ENCODE results near the gene METTL25B. TPM values are rescaled to one million over a fixed set of nuclear protein-coding genes. Genes with fewer than 3 reads are reported as not detected.

METTL25B gene
- total and polyA plus RNA-seq, 5 experiments from 2014 or later, result 2.3 to 39.3 (median 6.7) TPM

DNA sequence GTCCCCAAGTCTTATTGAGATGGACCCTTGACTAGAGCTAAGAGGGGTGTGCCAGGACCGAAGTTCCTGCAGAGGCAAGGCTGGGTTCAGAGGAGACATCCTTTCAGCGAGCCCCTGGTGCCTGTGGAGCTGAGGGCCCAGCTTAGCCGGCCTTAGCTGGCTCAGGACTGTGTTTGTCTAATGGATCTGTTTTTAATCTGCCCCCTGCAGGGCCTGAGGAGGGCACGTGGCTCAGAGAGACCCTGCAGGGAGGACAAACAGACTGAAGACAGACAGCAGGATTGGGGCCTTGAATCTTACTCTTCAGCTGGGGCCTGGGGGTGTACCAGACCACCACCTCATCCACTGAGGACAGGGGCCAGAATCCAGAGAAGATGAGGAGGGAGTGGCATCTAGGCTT is 24.5 kb upstream of the METTL25B start:
- POLR2A ChIA-PET, result interaction anchor here (4.8 kb wide), 1 partner anchor 24 kb away, joined by 33 read pairs; the partner anchor contains the start of genes ISG20L2 and METTL25B
- Mint-ChIP-seq H3K9me3 (no peaks in the 10 kb centered on the region), H3K36me3 (peaks cover 0 to 1% (median 0%) of the 10 kb centered on the region in 3 donors), H3K4me3 (peak overlapping the region in 9 of 10 donors; percentile 2 to 98 (median 33)), H3K4me1 (peaks cover 19 to 51% (median 40%) of the 10 kb centered on the region in 4 donors), H3K27me3 (peaks cover 4 to 31% (median 24%) of the 10 kb centered on the region in 5 donors), H3K27ac (no peak overlapping the region)
- ATAC-seq (no peak), DNase-seq (no peak)

DNA sequence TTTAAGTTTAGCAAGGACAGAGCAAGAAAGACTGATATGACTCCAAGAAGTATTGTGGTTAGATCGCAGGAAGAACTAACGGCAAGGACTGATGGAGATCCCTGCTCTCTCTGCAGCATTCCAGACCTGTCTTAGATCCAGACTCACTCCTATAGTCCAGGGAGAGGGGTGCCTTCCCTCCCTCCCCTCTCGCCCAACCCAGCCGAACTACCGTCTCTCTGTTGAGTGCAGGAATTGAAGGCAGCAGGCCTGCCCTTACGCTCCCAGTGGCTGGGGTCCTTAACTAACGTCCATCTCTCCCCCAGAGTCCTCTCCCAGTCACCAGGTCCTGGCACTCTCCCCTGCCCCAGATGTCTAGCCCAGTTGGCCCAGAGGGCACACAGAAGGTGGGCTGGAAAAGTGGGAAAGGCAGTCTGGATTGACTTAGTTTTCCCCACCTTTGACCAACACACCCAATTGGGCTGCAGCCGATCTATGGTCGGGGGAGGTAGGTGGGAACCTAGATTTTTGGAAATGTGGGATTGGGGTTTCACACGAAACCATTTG is 24.0 kb upstream of the METTL25B start:
- peak overlapping the region; percentile 22 to 98 (median 52) for H3K4me3 Mint-ChIP-seq

DNA sequence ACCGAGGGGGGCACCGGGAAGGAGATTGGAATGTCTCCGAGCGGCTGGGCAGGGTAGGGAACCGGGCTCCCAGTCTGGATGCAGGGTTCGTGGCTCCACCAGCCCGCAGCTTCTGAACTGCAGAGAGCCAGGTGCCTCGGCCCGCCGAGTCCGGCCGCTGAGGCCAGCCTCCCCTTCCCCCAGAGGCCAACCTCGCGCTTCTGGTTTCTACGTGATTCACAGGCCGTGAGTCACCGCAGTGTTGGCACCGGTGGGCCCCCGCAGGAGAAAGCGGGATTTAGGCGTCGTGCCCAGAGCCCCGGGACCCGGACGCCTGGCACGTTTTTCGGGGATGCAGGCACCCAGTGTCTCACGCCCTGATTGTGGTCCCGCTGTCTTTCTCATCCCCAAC is 23.3 kb upstream of the METTL25B start:
- ATAC-seq, result no peak
- no peaks in the 10 kb centered on the region for H3K9me3 Mint-ChIP-seq

More for the DNA sequence above, 24.0 kb upstream of the METTL25B start:
- no peaks in the 10 kb centered on the region for H3K9me3 Mint-ChIP-seq
- peaks cover 0 to 26% (median 19%) of the 10 kb centered on the region in 5 donors for H3K27me3 Mint-ChIP-seq
- peaks cover 17 to 51% (median 39%) of the 10 kb centered on the region in 4 donors for H3K4me1 Mint-ChIP-seq
- H3K36me3 Mint-ChIP-seq, result no peaks in the 10 kb centered on the region
- H3K27ac Mint-ChIP-seq, result peak overlapping the region in 4 of 10 donors; percentile 25 to 89 (median 60)
- ATAC-seq (no peak), DNase-seq (no peak)
- POLR2A ChIA-PET, result interaction anchor here (0.6 to 4.8 kb wide), 3 partner anchors 10 to 23 kb away, joined by 3 to 33 read pairs (median 3); partner anchors contain the start of genes ISG20L2 and METTL25B

DNA sequence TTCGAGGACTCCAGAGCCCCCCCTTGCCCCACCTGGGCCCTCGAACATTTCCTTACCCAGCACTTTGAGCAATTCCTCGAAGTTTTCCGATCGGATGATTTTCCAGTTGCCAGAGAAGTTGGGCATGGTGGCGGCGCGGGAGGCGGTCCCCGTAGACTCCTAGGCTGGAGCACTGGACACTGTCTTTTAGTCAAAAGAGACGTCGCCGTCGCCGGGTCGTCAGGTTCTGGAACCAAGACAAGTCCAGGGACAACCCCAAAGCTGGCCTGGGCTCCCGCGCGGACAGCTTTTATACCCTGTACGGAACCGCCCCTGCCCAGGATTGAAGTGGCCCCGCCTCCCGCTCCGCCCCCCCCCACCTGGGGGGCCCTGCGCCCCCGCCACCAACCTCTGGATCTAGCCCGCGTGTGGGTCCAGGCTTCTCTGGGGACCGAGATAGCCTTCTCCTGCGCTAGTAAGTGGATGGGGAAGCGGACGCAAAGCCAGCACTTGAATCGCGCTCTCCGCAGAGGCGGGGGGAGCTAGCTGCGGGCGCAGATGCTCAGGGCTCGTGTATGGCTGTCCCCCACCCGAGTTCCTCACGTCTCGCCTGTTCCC is 22.9 kb upstream of the METTL25B start, which contains the start of gene CRABP2:
Gene CRABP2, minus strand, starts transcription at position 263 of the 597 bp plus-strand sequence. Its CDS starts 137 bp downstream, at position 126.
- Mint-ChIP-seq H3K4me1 (peaks cover 16 to 42% (median 37%) of the 10 kb centered on the region in 4 donors), H3K27ac (peak within 1 kb of the TSS; percentile 53 to 95 (median 91)), H3K36me3 (no peaks in the 10 kb centered on the region), H3K27me3 (peaks cover 0 to 21% (median 17%) of the 10 kb centered on the region in 5 donors), H3K9me3 (no peaks in the 10 kb centered on the region), H3K4me3 (peak within 1 kb of the TSS; percentile 85 to 98 (median 91))
- DNase-seq (peak in 4 of 10 donors; percentile 35 to 40 (median 38)), ATAC-seq (peak; percentile 60)
- POLR2A ChIA-PET, result interaction anchor here (1.3 to 4.8 kb wide), 6 partner anchors 15 to 248 kb away, joined by 3 to 33 read pairs (median 8); partner anchors contain the start of genes ISG20L2, METTL25B, MRPL24 and PRCC

More for the DNA sequence above, 23.3 kb upstream of the METTL25B start:
- H3K36me3 Mint-ChIP-seq, result no peaks in the 10 kb centered on the region
- no peak for DNase-seq
- peak overlapping the region in 2 of 10 donors; percentile 67 to 76 for H3K27ac Mint-ChIP-seq
- POLR2A ChIA-PET, result interaction anchor here (0.6 to 4.8 kb wide), 6 partner anchors 9 to 63 kb away, joined by 3 to 33 read pairs (median 6); partner anchors contain the start of genes ISG20L2, METTL25B and PRCC
- H3K4me3 Mint-ChIP-seq, result peak overlapping the region; percentile 61 to 98 (median 90)
- peaks cover 0 to 21% (median 17%) of the 10 kb centered on the region in 5 donors for H3K27me3 Mint-ChIP-seq
- H3K4me1 Mint-ChIP-seq, result peaks cover 16 to 46% (median 38%) of the 10 kb centered on the region in 4 donors

DNA sequence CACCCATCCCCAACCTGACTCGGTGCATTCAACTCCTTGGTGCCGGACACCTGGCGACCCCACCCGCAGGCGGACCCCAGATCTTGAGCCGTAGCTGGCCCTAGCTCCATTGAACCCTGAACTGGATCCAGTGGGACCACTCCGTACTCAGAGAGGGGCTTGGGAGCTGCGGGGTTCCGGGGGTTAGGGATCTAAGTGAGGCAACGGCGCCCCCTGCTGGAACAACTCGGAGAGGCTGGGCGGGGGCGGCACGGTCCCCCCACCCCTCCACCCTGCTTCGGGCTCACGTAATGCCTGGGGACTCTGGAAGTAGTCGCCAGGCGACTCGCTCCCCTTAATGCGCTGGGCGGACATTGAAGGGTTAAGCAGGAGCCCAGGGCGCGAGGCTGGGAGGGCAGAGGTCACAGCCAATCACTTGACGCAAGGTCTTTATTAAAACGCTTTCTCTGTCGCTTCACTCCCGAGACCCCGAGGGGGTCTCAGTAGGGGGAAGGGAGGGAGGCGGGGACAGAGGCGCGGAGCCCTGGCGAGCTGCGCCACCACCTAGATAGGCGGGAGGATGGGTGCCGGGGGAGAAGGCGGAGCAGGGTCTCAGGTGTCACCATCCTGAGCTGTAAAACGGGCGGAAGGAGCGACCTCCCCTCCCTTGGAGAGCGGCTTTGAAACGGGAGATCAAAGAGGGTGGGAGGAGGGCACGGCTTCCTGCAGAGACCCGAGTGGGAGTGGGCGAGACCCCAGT is 22.2 kb upstream of the METTL25B start:
- POLR2A ChIA-PET, result interaction anchor here (1.0 to 4.8 kb wide), 7 partner anchors 15 to 248 kb away, joined by 3 to 33 read pairs (median 7); partner anchors contain the start of genes ISG20L2, METTL25B, MRPL24 and PRCC
- peak overlapping the region; percentile 53 to 95 (median 91) for H3K27ac Mint-ChIP-seq
- peak; percentile 55 to 84 (median 75) for DNase-seq
- H3K36me3 Mint-ChIP-seq, result no peaks in the 10 kb centered on the region
- ATAC-seq, result peak; percentile 68 to 77
- H3K9me3 Mint-ChIP-seq, result no peaks in the 10 kb centered on the region
- H3K27me3 Mint-ChIP-seq, result peaks cover 0 to 18% (median 13%) of the 10 kb centered on the region in 5 donors
- peak overlapping the region; percentile 85 to 98 (median 91) for H3K4me3 Mint-ChIP-seq
- H3K4me1 Mint-ChIP-seq, result peaks cover 13 to 35% (median 32%) of the 10 kb centered on the region in 4 donors

DNA sequence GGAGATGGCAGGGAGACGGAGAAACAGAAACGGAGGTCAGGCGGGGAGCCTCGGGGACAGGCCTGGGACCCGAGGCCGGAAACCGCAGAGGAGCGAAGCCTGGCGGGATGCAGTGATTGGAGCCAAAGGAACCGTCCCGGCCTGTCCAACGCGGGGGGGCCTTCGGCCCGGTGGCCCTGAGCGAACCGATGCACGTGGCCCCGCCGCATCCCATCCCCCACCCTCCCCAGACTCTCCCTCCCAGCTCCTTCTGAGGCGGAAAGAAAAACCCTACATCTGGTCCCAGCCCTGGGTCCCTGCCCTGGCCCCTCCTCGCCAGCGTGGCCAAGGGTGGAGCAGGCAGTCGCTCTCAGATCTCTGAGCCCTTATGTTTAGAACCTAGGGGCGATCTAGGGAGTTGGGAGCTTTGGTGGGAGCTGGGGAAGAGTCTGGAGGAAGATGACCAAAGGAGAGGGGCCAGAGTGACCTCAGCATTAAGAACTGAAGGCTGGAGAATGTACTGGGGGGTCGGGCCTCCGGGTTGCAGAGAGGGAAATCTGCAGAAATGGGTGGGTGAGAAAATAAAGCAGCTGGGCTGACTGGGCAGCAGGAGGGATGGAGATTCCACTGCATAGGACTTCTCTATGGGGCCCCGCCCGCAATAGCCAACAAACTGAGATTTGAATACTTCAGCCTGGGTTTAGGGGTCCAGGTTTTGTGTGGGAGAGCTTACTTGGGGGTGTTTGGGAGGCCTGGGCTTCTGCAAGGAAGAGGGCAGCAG is 21.4 kb upstream of the METTL25B start:
- H3K27me3 Mint-ChIP-seq, result peaks cover 0 to 18% (median 11%) of the 10 kb centered on the region in 5 donors
- ATAC-seq (peak; percentile 27 to 29), DNase-seq (peak in 3 of 10 donors; percentile 6 to 42 (median 26))
- no peaks in the 10 kb centered on the region for H3K9me3 Mint-ChIP-seq
- H3K4me3 Mint-ChIP-seq, result peak overlapping the region; percentile 85 to 98 (median 91)
- peak overlapping the region; percentile 53 to 95 (median 91) for H3K27ac Mint-ChIP-seq
- POLR2A ChIA-PET, result interaction anchor here (1.0 to 4.8 kb wide), 6 partner anchors 17 to 249 kb away, joined by 3 to 33 read pairs (median 8); partner anchors contain the start of genes ISG20L2, METTL25B, MRPL24 and PRCC
- peaks cover 13 to 33% (median 29%) of the 10 kb centered on the region in 4 donors for H3K4me1 Mint-ChIP-seq
- no peaks in the 10 kb centered on the region for H3K36me3 Mint-ChIP-seq

DNA sequence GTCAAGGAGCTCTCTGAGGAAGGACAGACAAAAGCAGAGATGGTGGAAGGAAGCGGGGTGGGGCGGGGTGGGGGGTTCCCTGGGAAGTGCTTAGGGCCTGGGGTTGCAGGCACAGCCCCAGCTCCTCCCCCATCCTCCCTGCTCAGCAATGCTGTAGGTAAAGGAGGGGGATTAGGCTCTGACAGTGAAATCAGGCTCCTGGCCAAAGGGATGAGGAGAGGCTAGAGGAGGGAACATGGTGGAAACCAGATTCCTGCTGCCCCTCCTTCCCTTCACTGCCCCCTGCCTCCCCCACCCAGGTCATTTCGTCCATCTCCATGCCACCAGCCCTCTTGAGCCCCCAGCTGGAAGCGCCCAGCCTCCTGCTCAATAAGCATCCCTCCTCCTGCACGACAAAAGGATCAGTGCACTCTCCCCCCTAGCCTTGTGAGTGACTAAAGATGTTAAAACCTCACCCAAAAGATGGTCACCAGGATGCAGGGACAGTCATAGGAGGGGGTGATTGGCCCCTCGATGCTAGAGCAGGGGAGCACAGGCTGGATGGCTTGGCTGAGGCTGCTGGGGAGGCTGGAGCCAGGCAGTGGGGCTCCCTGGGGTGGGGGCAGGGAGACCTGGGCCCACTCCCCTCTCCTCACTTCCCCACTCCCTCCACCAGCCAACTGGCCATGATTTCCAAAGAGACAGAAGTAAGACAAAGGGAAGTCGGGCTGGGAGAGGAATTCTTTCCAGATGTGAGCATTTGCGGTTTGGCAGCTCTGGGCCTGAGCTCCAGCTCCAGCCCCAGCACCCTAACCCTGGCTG is 20.7 kb upstream of the METTL25B start:
- Mint-ChIP-seq H3K36me3 (no peaks in the 10 kb centered on the region), H3K27ac (peak overlapping the region in 9 of 10 donors; percentile 19 to 88 (median 82)), H3K4me3 (peak overlapping the region; percentile 70 to 98 (median 86)), H3K9me3 (no peaks in the 10 kb centered on the region), H3K27me3 (peaks cover 0 to 18% (median 7%) of the 10 kb centered on the region in 5 donors), H3K4me1 (peaks cover 13 to 33% (median 29%) of the 10 kb centered on the region in 4 donors)
- POLR2A ChIA-PET, result interaction anchor here (1.7 to 4.8 kb wide), 2 partner anchors 20 to 34 kb away, joined by 7 to 33 read pairs; partner anchors contain the start of genes ISG20L2, METTL25B and MRPL24
- DNase-seq, result no peak
- ATAC-seq, result no peak

DNA sequence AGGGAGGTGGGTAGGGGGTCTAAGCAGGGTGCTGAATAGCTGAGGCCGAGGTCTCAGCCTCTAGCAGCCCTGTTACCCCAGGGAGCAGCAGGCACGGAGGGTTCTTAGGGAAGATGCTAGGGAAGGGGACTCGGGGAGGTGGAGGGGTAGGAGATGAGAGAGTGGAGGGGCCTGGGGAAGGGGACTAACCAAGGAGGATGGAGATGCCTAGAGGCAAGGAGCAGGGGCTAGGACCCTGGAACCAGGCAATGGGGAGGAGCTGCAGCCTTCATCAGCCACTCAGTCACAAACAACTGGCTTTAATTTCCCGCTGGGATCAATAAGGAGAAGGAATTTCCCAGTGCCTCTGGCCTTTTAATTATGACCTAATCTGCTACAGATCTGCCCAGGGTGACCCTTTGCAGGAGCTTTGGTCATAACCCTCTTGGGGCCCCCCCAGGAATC is 20.0 kb upstream of the METTL25B start:
- Mint-ChIP-seq H3K27ac (peak overlapping the region in 6 of 10 donors; percentile 43 to 86 (median 74)), H3K27me3 (peaks cover 0 to 16% (median 4%) of the 10 kb centered on the region in 5 donors), H3K4me3 (peak overlapping the region in 1 of 10 donors; percentile 47), H3K9me3 (no peaks in the 10 kb centered on the region), H3K36me3 (no peaks in the 10 kb centered on the region), H3K4me1 (peaks cover 13 to 33% (median 29%) of the 10 kb centered on the region in 4 donors)
- POLR2A ChIA-PET, result interaction anchor here (4.8 kb wide), 1 partner anchor 19 kb away, joined by 33 read pairs; the partner anchor contains the start of genes ISG20L2 and METTL25B
- ATAC-seq (no peak), DNase-seq (no peak)

DNA sequence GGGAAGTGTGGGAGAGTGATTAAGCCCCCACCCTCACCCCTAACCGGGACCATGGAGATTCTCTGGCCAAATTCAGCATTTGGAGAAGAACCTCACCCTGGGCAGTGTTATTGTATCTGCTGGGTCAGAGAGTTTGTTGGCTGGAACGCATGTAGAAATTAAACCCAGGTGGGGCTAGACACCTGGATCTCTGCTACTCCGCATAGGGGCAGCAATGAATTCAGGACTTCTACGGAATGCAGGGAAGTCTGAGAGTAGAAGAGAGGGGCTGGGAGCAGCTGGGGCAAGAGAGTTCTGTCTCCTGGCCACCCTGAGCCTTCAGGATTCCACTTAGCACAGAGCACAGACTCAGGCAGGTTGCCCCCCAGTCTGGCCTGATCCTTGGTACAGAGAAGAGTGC is 19.2 kb upstream of the METTL25B start:
- Mint-ChIP-seq H3K36me3 (no peaks in the 10 kb centered on the region), H3K9me3 (no peaks in the 10 kb centered on the region), H3K27ac (peak overlapping the region in 7 of 10 donors; percentile 2 to 86 (median 66)), H3K4me3 (no peak overlapping the region), H3K4me1 (peaks cover 13 to 30% (median 29%) of the 10 kb centered on the region in 4 donors), H3K27me3 (peaks cover 0 to 8% (median 3%) of the 10 kb centered on the region in 5 donors)
- no peak for DNase-seq
- POLR2A ChIA-PET, result no interaction called here
- no peak for ATAC-seq

DNA sequence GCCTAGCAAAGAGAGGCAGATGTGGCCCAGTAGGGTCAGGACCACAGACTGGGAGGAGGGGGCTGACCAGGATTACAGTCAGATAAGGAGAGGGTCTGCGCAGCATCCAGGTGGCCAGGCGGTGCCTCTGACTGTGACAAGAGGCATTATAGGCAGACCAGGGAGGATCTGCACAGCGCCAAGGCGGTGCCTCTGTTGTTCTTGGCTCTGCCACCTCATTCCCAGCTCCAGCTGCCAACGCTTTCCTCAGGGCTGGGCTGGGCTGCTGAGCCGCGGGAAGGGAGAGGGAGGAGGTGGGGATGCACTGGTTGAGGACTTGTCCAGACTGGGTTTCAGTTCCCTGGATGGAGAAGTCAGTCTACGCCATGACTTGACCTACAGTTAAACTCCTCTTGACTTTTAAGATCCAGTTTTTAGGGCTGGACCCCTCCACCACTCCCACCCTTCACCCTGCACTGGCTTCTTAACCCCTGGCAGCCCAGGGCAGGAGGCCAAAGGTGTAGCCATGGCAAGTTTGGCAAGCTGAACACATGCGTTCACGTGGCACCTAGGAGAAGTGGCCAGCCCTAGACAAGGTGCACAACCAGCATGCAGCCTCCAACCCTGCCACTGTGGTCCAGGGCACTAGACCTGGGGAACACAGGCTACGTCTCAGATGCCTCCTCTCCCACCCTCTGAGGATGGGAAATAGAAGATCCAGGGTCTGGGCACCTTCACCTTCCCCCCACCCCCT is 18.3 kb upstream of the METTL25B start:
- POLR2A ChIA-PET, result no interaction called here
- H3K4me3 Mint-ChIP-seq, result no peak overlapping the region
- peak overlapping the region in 3 of 10 donors; percentile 28 to 80 (median 48) for H3K27ac Mint-ChIP-seq
- no peaks in the 10 kb centered on the region for H3K9me3 Mint-ChIP-seq
- H3K4me1 Mint-ChIP-seq, result peaks cover 11 to 29% (median 23%) of the 10 kb centered on the region in 4 donors
- DNase-seq (no peak), ATAC-seq (no peak)
- H3K27me3 Mint-ChIP-seq, result no peaks in the 10 kb centered on the region
- H3K36me3 Mint-ChIP-seq, result no peaks in the 10 kb centered on the region

Data from naive thymus-derived CD8-positive, alpha-beta T cell (primary cell).